ENCODE measurements around the gene STOX1. TPM values are rescaled to one million over a fixed set of nuclear protein-coding genes. Genes with fewer than 3 reads are reported as not detected.

STOX1 gene
- total and polyA plus RNA-seq, 2 of the 13 experiments (the other 11 are each of a cell fraction or from before 2014, with no cell fraction given) = 2.5 to 6.0 TPM

DNA sequence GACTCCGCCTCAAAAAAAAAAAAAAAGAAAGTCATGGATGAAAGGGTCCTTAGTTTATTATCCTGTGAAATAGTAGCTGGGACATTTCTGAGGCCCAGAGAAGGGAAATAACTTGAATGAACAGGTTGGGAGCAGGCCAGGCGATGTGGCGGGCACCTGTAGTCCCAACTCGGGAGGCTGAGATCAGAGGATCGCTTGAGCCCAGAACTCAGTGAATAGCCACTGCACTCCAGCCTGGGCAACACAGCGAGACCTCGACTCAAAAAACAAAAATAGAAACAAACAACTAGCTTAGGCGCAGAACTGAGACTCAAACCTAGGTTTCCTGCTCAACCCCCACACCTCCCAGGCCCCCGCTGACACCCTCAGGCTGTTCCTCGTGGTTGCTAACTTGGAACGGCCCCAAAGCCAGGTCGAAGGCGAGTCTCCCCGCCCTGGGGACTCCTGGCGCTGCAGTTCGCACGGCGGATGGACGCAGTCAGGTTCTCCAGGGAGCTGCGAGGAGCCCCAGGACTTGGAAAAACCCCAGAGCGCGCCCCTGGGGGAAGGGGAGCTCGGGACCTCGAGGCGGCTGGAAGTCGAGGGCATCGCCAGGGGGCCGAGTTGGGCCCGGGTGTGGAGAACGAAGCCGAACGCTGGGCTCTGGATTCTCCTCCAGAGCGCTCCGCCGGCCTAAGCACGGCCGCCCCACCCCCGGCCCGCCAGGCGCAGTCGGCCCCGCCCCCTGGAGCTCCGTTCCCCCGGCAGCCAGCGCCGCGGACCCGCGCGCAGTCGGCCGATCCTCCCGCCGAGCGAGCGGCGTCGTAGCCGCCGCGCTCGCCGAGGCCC, at the start of gene STOX1 (continued):
- TF ChIP-seq, protein P1, sequence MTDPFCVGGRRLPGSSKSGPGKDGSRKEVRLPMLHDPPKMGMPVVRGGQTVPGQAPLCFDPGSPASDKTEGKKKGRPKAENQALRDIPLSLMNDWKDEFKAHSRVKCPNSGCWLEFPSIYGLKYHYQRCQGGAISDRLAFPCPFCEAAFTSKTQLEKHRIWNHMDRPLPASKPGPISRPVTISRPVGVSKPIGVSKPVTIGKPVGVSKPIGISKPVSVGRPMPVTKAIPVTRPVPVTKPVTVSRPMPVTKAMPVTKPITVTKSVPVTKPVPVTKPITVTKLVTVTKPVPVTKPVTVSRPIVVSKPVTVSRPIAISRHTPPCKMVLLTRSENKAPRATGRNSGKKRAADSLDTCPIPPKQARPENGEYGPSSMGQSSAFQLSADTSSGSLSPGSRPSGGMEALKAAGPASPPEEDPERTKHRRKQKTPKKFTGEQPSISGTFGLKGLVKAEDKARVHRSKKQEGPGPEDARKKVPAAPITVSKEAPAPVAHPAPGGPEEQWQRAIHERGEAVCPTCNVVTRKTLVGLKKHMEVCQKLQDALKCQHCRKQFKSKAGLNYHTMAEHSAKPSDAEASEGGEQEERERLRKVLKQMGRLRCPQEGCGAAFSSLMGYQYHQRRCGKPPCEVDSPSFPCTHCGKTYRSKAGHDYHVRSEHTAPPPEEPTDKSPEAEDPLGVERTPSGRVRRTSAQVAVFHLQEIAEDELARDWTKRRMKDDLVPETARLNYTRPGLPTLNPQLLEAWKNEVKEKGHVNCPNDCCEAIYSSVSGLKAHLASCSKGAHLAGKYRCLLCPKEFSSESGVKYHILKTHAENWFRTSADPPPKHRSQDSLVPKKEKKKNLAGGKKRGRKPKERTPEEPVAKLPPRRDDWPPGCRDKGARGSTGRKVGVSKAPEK (CRISPR knock-in tag; IDR thresholded peaks at IDR 0.05; ENCODE audit: borderline replicate concordance) = no peak
- no peak for TF ChIP-seq RARG (CRISPR knock-in tag; IDR thresholded peaks at IDR 0.05; ENCODE audit: low read depth)
- no peak for TF ChIP-seq ZNF432 (CRISPR knock-in tag; IDR thresholded peaks at IDR 0.05; ENCODE audit: borderline replicate concordance)
- TF ChIP-seq, protein P2, sequence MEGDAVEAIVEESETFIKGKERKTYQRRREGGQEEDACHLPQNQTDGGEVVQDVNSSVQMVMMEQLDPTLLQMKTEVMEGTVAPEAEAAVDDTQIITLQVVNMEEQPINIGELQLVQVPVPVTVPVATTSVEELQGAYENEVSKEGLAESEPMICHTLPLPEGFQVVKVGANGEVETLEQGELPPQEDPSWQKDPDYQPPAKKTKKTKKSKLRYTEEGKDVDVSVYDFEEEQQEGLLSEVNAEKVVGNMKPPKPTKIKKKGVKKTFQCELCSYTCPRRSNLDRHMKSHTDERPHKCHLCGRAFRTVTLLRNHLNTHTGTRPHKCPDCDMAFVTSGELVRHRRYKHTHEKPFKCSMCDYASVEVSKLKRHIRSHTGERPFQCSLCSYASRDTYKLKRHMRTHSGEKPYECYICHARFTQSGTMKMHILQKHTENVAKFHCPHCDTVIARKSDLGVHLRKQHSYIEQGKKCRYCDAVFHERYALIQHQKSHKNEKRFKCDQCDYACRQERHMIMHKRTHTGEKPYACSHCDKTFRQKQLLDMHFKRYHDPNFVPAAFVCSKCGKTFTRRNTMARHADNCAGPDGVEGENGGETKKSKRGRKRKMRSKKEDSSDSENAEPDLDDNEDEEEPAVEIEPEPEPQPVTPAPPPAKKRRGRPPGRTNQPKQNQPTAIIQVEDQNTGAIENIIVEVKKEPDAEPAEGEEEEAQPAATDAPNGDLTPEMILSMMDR (CRISPR knock-in tag; IDR thresholded peaks at IDR 0.05) = peak; percentile 30; the same call in 1 of the 2 replicates
- TF ChIP-seq, protein P3, sequence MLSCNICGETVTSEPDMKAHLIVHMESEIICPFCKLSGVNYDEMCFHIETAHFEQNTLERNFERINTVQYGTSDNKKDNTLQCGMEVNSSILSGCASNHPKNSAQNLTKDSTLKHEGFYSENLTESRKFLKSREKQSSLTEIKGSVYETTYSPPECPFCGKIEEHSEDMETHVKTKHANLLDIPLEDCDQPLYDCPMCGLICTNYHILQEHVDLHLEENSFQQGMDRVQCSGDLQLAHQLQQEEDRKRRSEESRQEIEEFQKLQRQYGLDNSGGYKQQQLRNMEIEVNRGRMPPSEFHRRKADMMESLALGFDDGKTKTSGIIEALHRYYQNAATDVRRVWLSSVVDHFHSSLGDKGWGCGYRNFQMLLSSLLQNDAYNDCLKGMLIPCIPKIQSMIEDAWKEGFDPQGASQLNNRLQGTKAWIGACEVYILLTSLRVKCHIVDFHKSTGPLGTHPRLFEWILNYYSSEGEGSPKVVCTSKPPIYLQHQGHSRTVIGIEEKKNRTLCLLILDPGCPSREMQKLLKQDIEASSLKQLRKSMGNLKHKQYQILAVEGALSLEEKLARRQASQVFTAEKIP (CRISPR knock-in tag; IDR thresholded peaks at IDR 0.05; ENCODE audit: borderline replicate concordance) = no peak
- no peak for TF ChIP-seq ZNF644 (CRISPR knock-in tag; IDR thresholded peaks at IDR 0.05; ENCODE audit: low read depth)
- no peak for TF ChIP-seq ZNF251 (CRISPR knock-in tag; IDR thresholded peaks at IDR 0.05)
- no peak for TF ChIP-seq FOXC1 (CRISPR knock-in tag; IDR thresholded peaks at IDR 0.05; ENCODE audit: borderline replicate concordance)
- TF ChIP-seq, protein P4, sequence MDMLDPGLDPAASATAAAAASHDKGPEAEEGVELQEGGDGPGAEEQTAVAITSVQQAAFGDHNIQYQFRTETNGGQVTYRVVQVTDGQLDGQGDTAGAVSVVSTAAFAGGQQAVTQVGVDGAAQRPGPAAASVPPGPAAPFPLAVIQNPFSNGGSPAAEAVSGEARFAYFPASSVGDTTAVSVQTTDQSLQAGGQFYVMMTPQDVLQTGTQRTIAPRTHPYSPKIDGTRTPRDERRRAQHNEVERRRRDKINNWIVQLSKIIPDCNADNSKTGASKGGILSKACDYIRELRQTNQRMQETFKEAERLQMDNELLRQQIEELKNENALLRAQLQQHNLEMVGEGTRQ (IDR thresholded peaks at IDR 0.05; ENCODE audit: low read depth, low read length) = no peak
- TF ChIP-seq, protein P4 (CRISPR knock-in tag; IDR thresholded peaks at IDR 0.05; ENCODE audit: borderline replicate concordance) = no peak
- no peak for TF ChIP-seq ZIK1 (CRISPR knock-in tag; IDR thresholded peaks at IDR 0.05; ENCODE audit: borderline replicate concordance, low read depth)
- no peak for TF ChIP-seq HES4 (CRISPR knock-in tag; IDR thresholded peaks at IDR 0.05; ENCODE audit: borderline replicate concordance)
- no peak for TF ChIP-seq ZNF180 (CRISPR knock-in tag; IDR thresholded peaks at IDR 0.05; ENCODE audit: borderline replicate concordance, low read depth)
- 0 out of 2 replicates have a peak, but pooled peaks have one; percentile 25 for TF ChIP-seq KMT2A (CRISPR knock-in tag; IDR thresholded peaks at IDR 0.05)
- TF ChIP-seq, protein P5, sequence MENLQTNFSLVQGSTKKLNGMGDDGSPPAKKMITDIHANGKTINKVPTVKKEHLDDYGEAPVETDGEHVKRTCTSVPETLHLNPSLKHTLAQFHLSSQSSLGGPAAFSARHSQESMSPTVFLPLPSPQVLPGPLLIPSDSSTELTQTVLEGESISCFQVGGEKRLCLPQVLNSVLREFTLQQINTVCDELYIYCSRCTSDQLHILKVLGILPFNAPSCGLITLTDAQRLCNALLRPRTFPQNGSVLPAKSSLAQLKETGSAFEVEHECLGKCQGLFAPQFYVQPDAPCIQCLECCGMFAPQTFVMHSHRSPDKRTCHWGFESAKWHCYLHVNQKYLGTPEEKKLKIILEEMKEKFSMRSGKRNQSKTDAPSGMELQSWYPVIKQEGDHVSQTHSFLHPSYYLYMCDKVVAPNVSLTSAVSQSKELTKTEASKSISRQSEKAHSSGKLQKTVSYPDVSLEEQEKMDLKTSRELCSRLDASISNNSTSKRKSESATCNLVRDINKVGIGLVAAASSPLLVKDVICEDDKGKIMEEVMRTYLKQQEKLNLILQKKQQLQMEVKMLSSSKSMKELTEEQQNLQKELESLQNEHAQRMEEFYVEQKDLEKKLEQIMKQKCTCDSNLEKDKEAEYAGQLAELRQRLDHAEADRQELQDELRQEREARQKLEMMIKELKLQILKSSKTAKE (CRISPR knock-in tag; IDR thresholded peaks at IDR 0.05; ENCODE audit: borderline replicate concordance) = no peak
